Endothelial cell of umbilical vein (primary cell): ENCODE measurements around the gene SYNGR1.

Experiments used
- EZH2 ChIP-seq: IDR thresholded peaks from 2 replicates; pipeline ENCODE4 v1.6.1; 2012; ENCODE audit warnings: borderline replicate concordance, low read depth, mild to moderate bottlenecking, moderate library complexity, low read length, inconsistent platforms; ENCODE audit not compliant: severe bottlenecking
- FOS ChIP-seq: IDR thresholded peaks from 2 replicates; pipeline ENCODE4 v1.6.1; 2011; ENCODE audit warnings: mild to moderate bottlenecking, low read length, moderate library complexity, borderline replicate concordance; ENCODE audit not compliant: insufficient read depth
- JUN ChIP-seq: IDR thresholded peaks from 2 replicates; pipeline ENCODE4 v1.6.1; 2011; ENCODE audit warnings: borderline replicate concordance, low read depth; ENCODE audit not compliant: insufficient read length, insufficient read depth
- POLR2A ChIP-seq: IDR thresholded peaks from 2 replicates; pipeline ENCODE4 v1.6.1; 2012; ENCODE audit warnings: low read depth, mild to moderate bottlenecking, control low read depth, low read length

- TF ChIP-seq FOS (no peak), JUN (no peak), POLR2A (no peak), EZH2 (no peak)
These were observed 17.2 kb downstream of the SYNGR1 start for GRCh38 chr22:39367035-39367434.
